Mononuclear cell (primary cell): ENCODE data around the gene TPGS2. TPM values are rescaled to one million over a fixed set of nuclear protein-coding genes. Genes with fewer than 3 reads are reported as not detected.
"Not testable (repeated sequence)": the region's sequence is repeated elsewhere in the genome, so short reads cannot be mapped to it uniquely, and the experiment has no call there.

Experiments
- H3K27me3 ChIP-seq: 2 replicates; pipeline ENCODE4 v1.6.0; 2011; ENCODE audit warnings: low read length, control low read depth; ENCODE audit not compliant: insufficient read depth
- H3K4me1 ChIP-seq: 2 replicates; pipeline ENCODE4 v1.5.1; 2011; ENCODE audit warnings: mild to moderate bottlenecking, low read length, control low read depth; ENCODE audit not compliant: insufficient read depth
- H3K4me3 ChIP-seq: 2 replicates; pipeline ENCODE4 v1.5.1; 2011; ENCODE audit warnings: mild to moderate bottlenecking, low read length, moderate library complexity
- H3K9me3 ChIP-seq: 2 replicates; pipeline ENCODE4 v1.5.1; 2011; ENCODE audit warnings: low read depth, mild to moderate bottlenecking, control low read depth, low read length
- total RNA-seq: library from RNA; depleted of rRNA; stranded (reverse); fragments of >200 nt; gene quantifications from one replicate; pipeline ENCODE4 v1.2.3, GENCODE V29; 2012

TPGS2 gene
- total RNA-seq, 1 donor: 35.5 TPM

DNA sequence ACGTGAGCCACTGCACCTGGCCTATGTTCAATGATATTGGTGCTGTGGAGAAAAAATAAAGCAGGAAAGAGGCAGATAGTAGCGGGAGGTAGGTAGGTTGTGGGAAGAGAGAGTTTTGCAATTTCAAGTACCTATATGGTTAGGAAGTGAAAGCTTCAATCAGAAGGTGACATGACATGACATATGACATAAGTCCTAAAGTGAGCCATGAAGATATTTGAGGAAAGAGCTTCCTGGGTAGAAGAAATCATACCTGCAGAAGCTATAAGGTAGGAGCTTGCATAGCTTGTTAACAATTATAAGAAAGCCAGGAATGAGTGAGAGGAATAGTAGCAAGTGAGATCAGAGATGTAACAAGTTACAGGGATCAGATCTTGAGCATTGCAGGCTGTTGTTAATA is 4.3 kb upstream of the TPGS2 start:
- H3K4me3 ChIP-seq: no peak overlapping the region
- no peaks in the 10 kb centered on the region for H3K27me3 ChIP-seq
- no peaks in the 10 kb centered on the region for H3K9me3 ChIP-seq
- H3K4me1 ChIP-seq: peaks cover 10% of the 10 kb centered on the region

DNA sequence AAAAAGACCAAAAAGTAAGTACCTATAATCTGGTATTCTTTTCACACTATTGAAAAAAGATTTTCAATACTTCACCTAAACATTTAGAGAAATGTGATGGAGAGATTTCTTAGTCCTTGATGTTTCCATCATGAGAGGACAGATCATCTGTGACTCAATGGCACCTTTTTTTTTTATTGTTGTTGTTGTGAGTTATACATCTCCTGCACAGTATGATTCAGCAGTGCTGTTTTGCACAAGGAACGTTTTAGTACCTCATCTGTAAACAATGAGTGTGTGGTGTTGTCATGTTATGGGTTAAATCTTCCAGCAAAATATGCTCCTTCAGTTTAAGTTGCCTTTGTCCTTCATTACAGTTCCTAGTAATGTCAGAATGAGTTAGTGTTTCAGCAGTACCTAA is 2.3 kb upstream of the TPGS2 start:
- Histone ChIP-seq H3K27me3 (no peaks in the 10 kb centered on the region), H3K4me3 (no peak overlapping the region), H3K9me3 (no peaks in the 10 kb centered on the region), H3K4me1 (peaks cover 20% of the 10 kb centered on the region)

DNA sequence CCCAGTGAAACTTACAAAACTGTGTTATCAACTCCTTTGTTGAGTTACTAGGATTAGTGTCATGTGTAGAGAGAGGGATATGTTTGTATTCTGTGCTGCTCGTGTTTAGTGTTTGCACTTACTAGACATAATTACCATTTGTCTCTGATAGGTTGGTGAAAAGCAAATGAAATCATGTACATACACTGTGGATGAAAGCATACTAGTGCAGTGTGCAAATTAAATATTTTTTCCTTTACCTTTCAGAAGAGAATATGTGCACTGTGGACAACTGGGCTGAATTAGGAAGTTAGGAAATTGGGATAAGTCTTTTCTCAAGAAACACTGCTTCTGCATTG is 1.3 kb upstream of the TPGS2 start:
- H3K4me3 ChIP-seq: no peak overlapping the region
- H3K27me3 ChIP-seq: no peaks in the 10 kb centered on the region
- H3K9me3 ChIP-seq: no peaks in the 10 kb centered on the region
- peaks cover 20% of the 10 kb centered on the region for H3K4me1 ChIP-seq

- Histone ChIP-seq H3K27me3 (no peaks in the 10 kb centered on the region), H3K4me3 (peak overlapping the region; percentile 81), H3K9me3 (no peaks in the 10 kb centered on the region), H3K4me1 (peaks cover 20% of the 10 kb centered on the region)
Measured at GRCh38 chr18:36829362-36830157, 758 bp upstream of the TPGS2 start.

- H3K4me3 ChIP-seq: peak overlapping the region; percentile 81
- H3K4me1 ChIP-seq: peaks cover 20% of the 10 kb centered on the region
- H3K9me3 ChIP-seq: no peaks in the 10 kb centered on the region
- H3K27me3 ChIP-seq: no peaks in the 10 kb centered on the region
Measured at GRCh38 chr18:36828157-36828629, 609 bp downstream of the TPGS2 start.

DNA sequence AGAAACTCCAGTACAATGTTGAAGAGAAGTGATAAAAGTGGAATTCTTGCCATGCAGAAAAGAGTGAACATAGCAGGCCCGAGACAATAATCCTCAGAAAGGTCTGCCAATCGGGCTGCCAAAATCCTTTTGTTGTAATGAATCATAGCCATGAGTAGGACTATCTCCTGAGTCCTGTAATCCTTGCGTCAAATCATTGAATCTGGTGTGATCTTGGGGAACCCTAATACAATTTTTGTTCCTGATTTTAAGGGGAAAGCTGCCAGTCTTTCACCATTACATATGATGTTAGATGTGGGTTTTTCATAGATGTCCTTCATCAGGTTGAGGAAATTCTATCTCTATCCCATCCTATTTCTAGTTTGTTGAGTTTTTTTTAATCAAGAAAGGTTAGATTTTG is 2.2 kb downstream of the TPGS2 start:
- Histone ChIP-seq H3K9me3 (no peaks in the 10 kb centered on the region), H3K27me3 (no peaks in the 10 kb centered on the region), H3K4me1 (peaks cover 20% of the 10 kb centered on the region), H3K4me3 (no peak overlapping the region)

- H3K4me3 ChIP-seq: no peak overlapping the region
- no peaks in the 10 kb centered on the region for H3K27me3 ChIP-seq
- H3K4me1 ChIP-seq: peaks cover 20% of the 10 kb centered on the region
- no peaks in the 10 kb centered on the region for H3K9me3 ChIP-seq
Measured at GRCh38 chr18:36825526-36825925, 3.3 kb downstream of the TPGS2 start.

DNA sequence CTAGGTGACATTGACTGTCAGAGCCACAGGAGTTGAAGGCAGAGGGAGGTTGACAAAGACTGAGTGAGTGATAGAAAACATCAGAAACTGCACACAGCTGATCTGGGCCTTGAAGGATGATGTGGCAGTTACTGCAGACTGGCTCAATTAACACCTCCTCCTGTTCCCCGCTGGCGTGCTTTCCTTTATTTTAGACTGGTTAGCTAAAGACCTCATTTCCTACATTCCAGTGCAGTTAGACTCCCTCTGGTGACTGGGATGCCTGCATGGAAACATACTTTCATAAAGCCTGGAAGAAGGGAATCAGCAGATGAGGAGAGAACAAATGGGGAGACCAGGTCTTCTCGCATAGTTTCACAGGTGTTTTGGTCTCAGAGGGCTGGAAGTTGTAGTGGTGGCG is 7.1 kb downstream of the TPGS2 start:
- Histone ChIP-seq H3K4me3 (no peak overlapping the region), H3K9me3 (no peaks in the 10 kb centered on the region), H3K4me1 (no peaks in the 10 kb centered on the region), H3K27me3 (no peaks in the 10 kb centered on the region)

- no peaks in the 10 kb centered on the region for H3K27me3 ChIP-seq
- no peaks in the 10 kb centered on the region for H3K4me1 ChIP-seq
- no peaks in the 10 kb centered on the region for H3K9me3 ChIP-seq
- no peak overlapping the region for H3K4me3 ChIP-seq
Measured at GRCh38 chr18:36819621-36820020, 9.2 kb downstream of the TPGS2 start.

DNA sequence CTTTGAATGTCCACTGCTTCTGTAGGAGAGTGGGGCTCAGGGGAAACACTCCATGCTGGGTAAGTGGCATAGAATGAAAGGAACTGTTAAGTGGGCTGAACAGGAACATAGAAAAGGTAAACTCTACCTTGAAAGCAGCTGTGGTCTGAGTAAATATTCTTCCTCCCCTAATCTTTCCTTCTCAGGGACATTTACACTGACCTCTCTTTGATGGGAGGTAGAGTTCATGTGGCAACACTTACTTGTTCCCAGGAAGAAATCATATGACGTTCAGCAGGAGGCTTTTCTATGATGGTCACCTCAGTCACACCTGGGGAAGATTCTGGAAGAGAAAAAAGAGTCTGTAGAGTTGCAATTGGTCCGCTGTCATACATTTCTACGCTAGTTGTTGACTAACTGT is 10.2 kb downstream of the TPGS2 start:
- Histone ChIP-seq H3K4me3 (no peak overlapping the region), H3K27me3 (no peaks in the 10 kb centered on the region), H3K9me3 (no peaks in the 10 kb centered on the region), H3K4me1 (no peaks in the 10 kb centered on the region)

GRCh38 chr18:36817039-36817438 is 11.8 kb downstream of the TPGS2 start:
- no peaks in the 10 kb centered on the region for H3K27me3 ChIP-seq
- no peaks in the 10 kb centered on the region for H3K9me3 ChIP-seq
- H3K4me1 ChIP-seq: no peaks in the 10 kb centered on the region
- H3K4me3 ChIP-seq: no peak overlapping the region

- not testable (repeated sequence) for H3K9me3 ChIP-seq, H3K4me1 ChIP-seq, H3K27me3 ChIP-seq, H3K4me3 ChIP-seq
Measured at GRCh38 chr18:36816096-36816495, 12.7 kb downstream of the TPGS2 start.

DNA sequence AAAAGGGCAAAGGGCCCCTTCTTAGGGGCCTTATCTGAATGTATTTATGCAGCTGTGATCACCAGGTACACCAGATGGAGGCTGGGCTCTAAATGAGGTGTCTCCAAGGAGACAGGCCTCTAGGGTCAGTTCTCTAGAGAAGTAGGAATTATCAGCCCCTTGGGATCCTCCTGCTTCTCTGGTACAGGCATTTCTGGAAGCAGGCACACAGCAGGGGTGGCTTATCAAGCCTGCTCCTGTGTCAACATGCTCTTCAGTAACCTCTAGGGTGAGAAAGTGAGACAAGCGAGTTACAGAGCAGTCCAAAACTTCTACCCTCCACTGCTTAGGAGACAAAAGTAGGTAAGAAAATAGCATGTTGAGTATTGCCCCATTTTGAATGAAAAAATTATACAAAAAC is 13.8 kb downstream of the TPGS2 start:
- Histone ChIP-seq H3K27me3 (no peaks in the 10 kb centered on the region), H3K4me1 (no peaks in the 10 kb centered on the region), H3K9me3 (no peaks in the 10 kb centered on the region), H3K4me3 (no peak overlapping the region)

- H3K27me3 ChIP-seq: no peaks in the 10 kb centered on the region
- H3K9me3 ChIP-seq: no peaks in the 10 kb centered on the region
- H3K4me3 ChIP-seq: no peak overlapping the region
- no peaks in the 10 kb centered on the region for H3K4me1 ChIP-seq
Measured at GRCh38 chr18:36813824-36814223, 15.0 kb downstream of the TPGS2 start.

DNA sequence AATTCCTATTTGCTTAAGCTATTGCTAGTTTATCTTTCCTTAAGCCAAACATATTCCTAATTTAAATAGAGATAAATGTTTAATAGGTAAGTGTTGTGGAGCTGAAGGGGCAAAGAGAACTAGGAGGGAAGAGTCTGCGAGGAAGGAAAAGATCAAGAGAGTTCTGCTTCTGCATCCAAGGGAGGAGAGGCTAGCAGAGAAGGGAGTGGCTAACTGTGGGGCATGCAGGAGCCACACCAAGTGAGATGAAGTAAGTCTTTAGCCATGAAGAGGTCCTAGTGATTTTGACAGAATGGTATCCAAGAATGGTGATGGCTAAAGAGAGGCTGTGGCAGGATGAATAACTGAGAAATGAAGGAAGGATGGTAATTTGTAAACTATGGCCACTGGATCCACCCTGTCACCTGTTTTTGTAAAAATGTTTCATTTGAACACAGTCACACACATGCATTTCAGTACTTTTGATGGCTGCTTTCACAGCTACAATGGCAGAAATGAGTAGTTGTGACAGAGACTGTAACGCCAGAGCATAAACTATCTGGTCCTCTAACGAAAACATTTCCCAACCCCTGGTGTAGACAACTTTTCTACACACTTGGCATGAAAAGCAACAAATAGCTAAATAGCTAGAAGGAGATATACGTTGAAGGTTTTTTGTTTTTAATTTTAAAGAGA is 15.6 kb downstream of the TPGS2 start:
- Histone ChIP-seq H3K4me3 (no peak overlapping the region), H3K4me1 (no peaks in the 10 kb centered on the region), H3K27me3 (no peaks in the 10 kb centered on the region), H3K9me3 (no peaks in the 10 kb centered on the region)

DNA sequence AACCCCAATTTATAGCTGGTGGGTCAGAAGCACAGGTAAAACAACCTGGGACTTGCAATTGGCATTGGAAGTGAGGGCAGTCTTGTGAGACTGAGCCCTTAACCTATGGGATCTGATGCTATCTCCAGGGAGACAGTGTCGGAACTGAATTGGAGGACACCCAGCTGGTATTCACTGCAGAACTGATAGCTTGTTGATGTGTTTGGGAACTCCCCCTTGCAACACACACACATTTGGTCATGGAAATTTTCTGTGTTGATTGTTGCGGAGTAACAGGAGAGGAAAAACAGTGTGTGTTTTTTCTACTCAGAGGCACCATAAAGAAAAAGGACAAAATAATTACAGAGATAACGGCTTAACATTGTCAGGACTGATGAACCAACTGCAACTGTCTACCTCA is 16.1 kb downstream of the TPGS2 start:
- no peaks in the 10 kb centered on the region for H3K27me3 ChIP-seq
- no peaks in the 10 kb centered on the region for H3K4me1 ChIP-seq
- no peaks in the 10 kb centered on the region for H3K9me3 ChIP-seq

More for the DNA sequence above, 16.1 kb downstream of the TPGS2 start:
- H3K4me3 ChIP-seq: no peak overlapping the region
